K562 (cell line): ENCODE measurements around the gene LDLRAD3.

Experiments
- BRD4 ChIP-seq: fragments of 200-600 bp; sonication (generic); IDR thresholded peaks from 2 replicates; pipeline ENCODE4 v1.6.1; 2017; ENCODE audit warnings: inconsistent platforms
- EP300 ChIP-seq: IDR thresholded peaks from 2 replicates; pipeline ENCODE4 v1.6.1; 2012; ENCODE audit warnings: low read length, improper control_type of control experiment
- FOXJ2 ChIP-seq: fragments of 200-800 bp; sonication (Bioruptor generic); IDR thresholded peaks from 2 replicates; pipeline ENCODE4 v1.6.1; 2016; ENCODE audit warnings: missing genetic modification characterization, missing compliant biosample characterization
- HDAC2 ChIP-seq: fragments of 450-650 bp; IDR thresholded peaks from 2 replicates; pipeline ENCODE4 v1.6.1; 2016; ENCODE audit warnings: mild to moderate bottlenecking
- ZNF766 ChIP-seq: fragments of 200-800 bp; sonication (Bioruptor generic); conservative IDR thresholded peaks from 2 replicates; pipeline ENCODE4 v1.6.1; 2016; ENCODE audit warnings: missing genetic modification characterization, missing compliant biosample characterization
- TF ChIP-seq, protein P1 (sequence below): fragments of 450-650 bp; conservative IDR thresholded peaks from 2 replicates; pipeline ENCODE4 v1.6.1; 2016; ENCODE audit warnings: missing genetic modification characterization, low read depth, mild to moderate bottlenecking, missing compliant biosample characterization, moderate library complexity

DNA sequence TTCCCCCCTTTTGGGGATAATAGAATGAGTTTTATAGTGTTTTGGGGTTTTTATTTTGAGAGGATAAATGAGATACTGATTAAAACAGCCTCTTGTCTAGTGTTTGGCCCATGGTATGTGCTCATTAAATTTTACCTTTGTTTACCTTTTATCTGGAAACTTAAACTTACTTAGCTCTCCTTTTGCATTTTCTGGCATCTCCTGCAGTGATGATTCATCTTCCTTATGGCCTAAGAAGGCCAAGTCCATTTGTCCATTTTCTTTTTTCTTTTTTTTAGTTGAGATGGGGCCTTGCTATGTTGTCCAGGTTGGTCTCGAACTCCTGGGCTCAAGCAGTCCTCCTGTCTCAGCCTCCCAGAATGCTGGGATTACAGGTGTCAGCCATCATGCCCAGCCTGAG, 189.1 kb downstream of the LDLRAD3 start:
- TF ChIP-seq, protein P1, sequence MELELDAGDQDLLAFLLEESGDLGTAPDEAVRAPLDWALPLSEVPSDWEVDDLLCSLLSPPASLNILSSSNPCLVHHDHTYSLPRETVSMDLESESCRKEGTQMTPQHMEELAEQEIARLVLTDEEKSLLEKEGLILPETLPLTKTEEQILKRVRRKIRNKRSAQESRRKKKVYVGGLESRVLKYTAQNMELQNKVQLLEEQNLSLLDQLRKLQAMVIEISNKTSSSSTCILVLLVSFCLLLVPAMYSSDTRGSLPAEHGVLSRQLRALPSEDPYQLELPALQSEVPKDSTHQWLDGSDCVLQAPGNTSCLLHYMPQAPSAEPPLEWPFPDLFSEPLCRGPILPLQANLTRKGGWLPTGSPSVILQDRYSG, result no peak
- TF ChIP-seq FOXJ2 (no peak), BRD4 (no peak), HDAC2 (no peak), ZNF766 (CRISPR knock-in tag) (no peak), EP300 (no peak)
